Measurements from ENCODE around the gene TBX1.

DNA sequence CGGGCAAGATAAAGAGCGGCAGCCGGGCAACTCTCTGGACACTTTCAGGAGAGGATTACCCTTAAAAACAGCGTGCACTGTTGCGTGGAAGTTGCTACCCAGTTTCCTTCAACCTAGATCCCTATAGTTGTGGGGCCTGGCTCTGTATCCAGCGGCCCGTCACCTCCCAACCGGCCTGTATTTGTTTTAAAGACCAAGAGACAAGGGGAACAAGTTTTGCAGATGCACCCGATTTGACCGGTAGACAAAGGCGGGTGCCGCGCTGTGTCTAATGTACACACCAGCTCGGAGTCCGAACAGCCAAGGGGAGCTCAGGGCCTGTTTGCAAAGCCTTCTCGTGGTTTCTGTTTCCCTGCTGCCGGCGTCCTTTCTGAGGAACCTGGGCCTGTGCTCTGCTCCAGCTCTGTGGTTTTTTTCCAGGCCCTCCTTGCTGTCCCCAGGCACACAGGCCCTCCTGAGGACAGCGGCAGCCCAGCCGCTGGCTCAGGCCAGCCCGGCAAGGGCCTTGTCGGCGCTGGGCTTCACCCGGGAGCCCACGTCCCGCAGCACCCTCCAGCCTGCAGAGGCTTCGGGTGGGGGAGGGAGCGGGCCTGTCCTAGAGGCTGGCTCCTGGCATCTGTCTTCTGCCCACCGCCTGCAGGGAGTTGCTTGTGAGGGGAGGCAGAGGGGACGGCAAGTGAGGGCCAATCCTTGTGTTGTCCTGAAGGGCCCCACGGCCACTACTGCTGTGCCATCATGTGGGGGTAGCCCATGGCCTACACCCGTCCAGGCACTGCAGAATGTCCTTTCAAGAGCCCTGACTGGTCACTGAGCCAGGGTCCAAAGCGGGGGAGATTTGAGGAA, 1.4 kb downstream of the TBX1 start:
- TF ChIP-seq, protein P1, sequence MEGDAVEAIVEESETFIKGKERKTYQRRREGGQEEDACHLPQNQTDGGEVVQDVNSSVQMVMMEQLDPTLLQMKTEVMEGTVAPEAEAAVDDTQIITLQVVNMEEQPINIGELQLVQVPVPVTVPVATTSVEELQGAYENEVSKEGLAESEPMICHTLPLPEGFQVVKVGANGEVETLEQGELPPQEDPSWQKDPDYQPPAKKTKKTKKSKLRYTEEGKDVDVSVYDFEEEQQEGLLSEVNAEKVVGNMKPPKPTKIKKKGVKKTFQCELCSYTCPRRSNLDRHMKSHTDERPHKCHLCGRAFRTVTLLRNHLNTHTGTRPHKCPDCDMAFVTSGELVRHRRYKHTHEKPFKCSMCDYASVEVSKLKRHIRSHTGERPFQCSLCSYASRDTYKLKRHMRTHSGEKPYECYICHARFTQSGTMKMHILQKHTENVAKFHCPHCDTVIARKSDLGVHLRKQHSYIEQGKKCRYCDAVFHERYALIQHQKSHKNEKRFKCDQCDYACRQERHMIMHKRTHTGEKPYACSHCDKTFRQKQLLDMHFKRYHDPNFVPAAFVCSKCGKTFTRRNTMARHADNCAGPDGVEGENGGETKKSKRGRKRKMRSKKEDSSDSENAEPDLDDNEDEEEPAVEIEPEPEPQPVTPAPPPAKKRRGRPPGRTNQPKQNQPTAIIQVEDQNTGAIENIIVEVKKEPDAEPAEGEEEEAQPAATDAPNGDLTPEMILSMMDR (IDR thresholded peaks at IDR 0.05; ENCODE audit: low read depth, low read length), result no peak
- TF ChIP-seq POLR2A (IDR thresholded peaks at IDR 0.05; ENCODE audit: extremely low read depth, insufficient read length) (no peak), MYC (IDR thresholded peaks at IDR 0.05; ENCODE audit: low read depth, low read length) (no peak)
- TF ChIP-seq, protein P2, sequence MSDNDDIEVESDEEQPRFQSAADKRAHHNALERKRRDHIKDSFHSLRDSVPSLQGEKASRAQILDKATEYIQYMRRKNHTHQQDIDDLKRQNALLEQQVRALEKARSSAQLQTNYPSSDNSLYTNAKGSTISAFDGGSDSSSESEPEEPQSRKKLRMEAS (IDR thresholded peaks at IDR 0.05; ENCODE audit: low read depth, low read length), result no peak

Measured in NB4 (cell line).